ENCODE data around the gene FSTL5. TPM values are rescaled to one million over a fixed set of nuclear protein-coding genes. Genes with fewer than 3 reads are reported as not detected.

The FSTL5 gene
- total and polyA plus RNA-seq, 10 of the 15 experiments (the other 5 are each of a cell fraction or from before 2014, with no cell fraction given) = 0.04 to 2.4 (median 0.08) TPM; not detected in 4

- TF ChIP-seq POLR2AphosphoS2 (IDR thresholded peaks at IDR 0.05; ENCODE audit: low read depth, low read length) (no peak), E2F4 (IDR thresholded peaks at IDR 0.05; ENCODE audit: low read depth, low read length) (no peak), NFXL1 (IDR thresholded peaks at IDR 0.05; ENCODE audit: borderline replicate concordance) (no peak), TARDBP (IDR thresholded peaks at IDR 0.05; ENCODE audit: borderline replicate concordance) (no peak), NFYA (IDR thresholded peaks at IDR 0.05; ENCODE audit: borderline replicate concordance, low read depth, low read length) (no peak), IRF4 (IDR thresholded peaks at IDR 0.05; ENCODE audit: low read depth, low read length) (no peak), CTCF (IDR thresholded peaks at IDR 0.05 in 2 of 3, conservative IDR thresholded peaks at IDR 0.05 in 1 of 3; ENCODE audit: control insufficient read depth in 2 of 3, extremely low read depth in 1 of 3, insufficient read depth in 1 of 3, low read depth in 3 of 3, low read length in 3 of 3) (no peak), EP300 (IDR thresholded peaks at IDR 0.05; ENCODE audit: borderline replicate concordance in 1 of 2, control insufficient read depth in 1 of 2, low read depth in 2 of 2, low read length in 2 of 2) (peak; percentile 44 to 64; a peak in 2 of 4 replicates), MYC (IDR thresholded peaks at IDR 0.05; ENCODE audit: insufficient read depth, insufficient read length, insufficient replicate concordance, low read length, severe bottlenecking) (no peak), CBFB (IDR thresholded peaks at IDR 0.05; ENCODE audit: low read depth) (no peak), ETV6 (conservative IDR thresholded peaks at IDR 0.05 in 1 of 2, IDR thresholded peaks at IDR 0.05 in 1 of 2; ENCODE audit: borderline replicate concordance in 1 of 2, low read depth in 1 of 2) (no peak), SMARCA5 (IDR thresholded peaks at IDR 0.05) (no peak), ZZZ3 (IDR thresholded peaks at IDR 0.05; ENCODE audit: control insufficient read depth, insufficient read length, low read depth) (no peak), BHLHE40 (IDR thresholded peaks at IDR 0.05; ENCODE audit: borderline replicate concordance in 1 of 2, low read depth in 2 of 2, low read length in 1 of 2) (no peak; a peak in 1 of 4 replicates), GABPA (IDR thresholded peaks at IDR 0.05; ENCODE audit: low read depth) (no peak), MEF2A (IDR thresholded peaks at IDR 0.05; ENCODE audit: insufficient read depth, low read depth, low read length) (no peak), TAF1 (IDR thresholded peaks at IDR 0.05; ENCODE audit: borderline replicate concordance, low read depth, low read length) (no peak), SP1 (IDR thresholded peaks at IDR 0.05; ENCODE audit: low read depth, low read length) (no peak), SKIL (IDR thresholded peaks at IDR 0.05; ENCODE audit: low read depth, poor library complexity, severe bottlenecking) (peak; percentile 82), BACH1 (IDR thresholded peaks at IDR 0.05; ENCODE audit: borderline replicate concordance) (no peak), CBX3 (IDR thresholded peaks at IDR 0.05; ENCODE audit: borderline replicate concordance, low read depth) (no peak), RELB (IDR thresholded peaks at IDR 0.05; ENCODE audit: low read depth) (peak; percentile 46; the same call in 1 of the 2 replicates), WRNIP1 (IDR thresholded peaks at IDR 0.05; ENCODE audit: borderline replicate concordance, low read depth, low read length) (no peak), SRF (IDR thresholded peaks at IDR 0.05; ENCODE audit: low read depth in 2 of 2, low read length in 2 of 2) (no peak)
These were observed 804.3 kb downstream of the FSTL5 start (continued) for GRCh38 chr4:161359491-161359890.

All from GM12878 (cell line).